Ishikawa (cell line): ENCODE results near the gene ARHGAP22.

Source experiments
- CEBPB ChIP-seq: IDR thresholded peaks from 2 replicates; pipeline ENCODE4 v1.6.1; 2012
- CREB1 ChIP-seq: IDR thresholded peaks from 2 replicates; pipeline ENCODE4 v1.6.1; 2012; ENCODE audit warnings: low read depth
- EGR1 ChIP-seq: IDR thresholded peaks from 2 replicates; pipeline ENCODE4 v1.6.1; 2012
- EP300 ChIP-seq: IDR thresholded peaks from 2 replicates; pipeline ENCODE4 v1.6.1; 2012; ENCODE audit warnings: borderline replicate concordance
- FOXM1 ChIP-seq: IDR thresholded peaks from 2 replicates; pipeline ENCODE4 v1.6.1; 2012; ENCODE audit warnings: low read depth, borderline replicate concordance
- MAX ChIP-seq: IDR thresholded peaks from 2 replicates; pipeline ENCODE4 v1.6.1; 2012
- NFIC ChIP-seq: IDR thresholded peaks from 2 replicates; pipeline ENCODE4 v1.6.1; 2012
- RAD21 ChIP-seq: IDR thresholded peaks from 2 replicates; pipeline ENCODE4 v1.6.1; 2012; ENCODE audit warnings: low read depth
- TAF1 ChIP-seq: IDR thresholded peaks from 2 replicates; pipeline ENCODE4 v1.6.1; 2012; ENCODE audit warnings: low read depth, mild to moderate bottlenecking
- TCF12 ChIP-seq: IDR thresholded peaks from 2 replicates; pipeline ENCODE4 v1.6.1; 2012; ENCODE audit warnings: low read depth
- TEAD4 ChIP-seq: IDR thresholded peaks from 2 replicates; pipeline ENCODE4 v1.6.1; 2012
- USF1 ChIP-seq: IDR thresholded peaks from 2 replicates; pipeline ENCODE4 v1.6.1; 2012
- YY1 ChIP-seq: IDR thresholded peaks from 2 replicates; pipeline ENCODE4 v1.6.1; 2012; ENCODE audit warnings: low read depth
- ZBTB7A ChIP-seq: IDR thresholded peaks from 2 replicates; pipeline ENCODE4 v1.6.1; 2012; ENCODE audit warnings: low read depth
- TF ChIP-seq, protein P1 (sequence below): IDR thresholded peaks from 2 replicates; pipeline ENCODE4 v1.6.1; 2012; ENCODE audit warnings: low read depth, mild to moderate bottlenecking

ARHGAP22 gene

GRCh38 chr10:48518986-48519385 is 85.9 kb downstream of the ARHGAP22 start:
- TF ChIP-seq CREB1 (no peak), USF1 (no peak), EP300 (no peak), TEAD4 (no peak), YY1 (no peak), CEBPB (no peak), FOXM1 (no peak), ZBTB7A (no peak), TAF1 (no peak), EGR1 (no peak), TCF12 (no peak), NFIC (no peak), MAX (no peak), RAD21 (no peak)
- TF ChIP-seq, protein P1, sequence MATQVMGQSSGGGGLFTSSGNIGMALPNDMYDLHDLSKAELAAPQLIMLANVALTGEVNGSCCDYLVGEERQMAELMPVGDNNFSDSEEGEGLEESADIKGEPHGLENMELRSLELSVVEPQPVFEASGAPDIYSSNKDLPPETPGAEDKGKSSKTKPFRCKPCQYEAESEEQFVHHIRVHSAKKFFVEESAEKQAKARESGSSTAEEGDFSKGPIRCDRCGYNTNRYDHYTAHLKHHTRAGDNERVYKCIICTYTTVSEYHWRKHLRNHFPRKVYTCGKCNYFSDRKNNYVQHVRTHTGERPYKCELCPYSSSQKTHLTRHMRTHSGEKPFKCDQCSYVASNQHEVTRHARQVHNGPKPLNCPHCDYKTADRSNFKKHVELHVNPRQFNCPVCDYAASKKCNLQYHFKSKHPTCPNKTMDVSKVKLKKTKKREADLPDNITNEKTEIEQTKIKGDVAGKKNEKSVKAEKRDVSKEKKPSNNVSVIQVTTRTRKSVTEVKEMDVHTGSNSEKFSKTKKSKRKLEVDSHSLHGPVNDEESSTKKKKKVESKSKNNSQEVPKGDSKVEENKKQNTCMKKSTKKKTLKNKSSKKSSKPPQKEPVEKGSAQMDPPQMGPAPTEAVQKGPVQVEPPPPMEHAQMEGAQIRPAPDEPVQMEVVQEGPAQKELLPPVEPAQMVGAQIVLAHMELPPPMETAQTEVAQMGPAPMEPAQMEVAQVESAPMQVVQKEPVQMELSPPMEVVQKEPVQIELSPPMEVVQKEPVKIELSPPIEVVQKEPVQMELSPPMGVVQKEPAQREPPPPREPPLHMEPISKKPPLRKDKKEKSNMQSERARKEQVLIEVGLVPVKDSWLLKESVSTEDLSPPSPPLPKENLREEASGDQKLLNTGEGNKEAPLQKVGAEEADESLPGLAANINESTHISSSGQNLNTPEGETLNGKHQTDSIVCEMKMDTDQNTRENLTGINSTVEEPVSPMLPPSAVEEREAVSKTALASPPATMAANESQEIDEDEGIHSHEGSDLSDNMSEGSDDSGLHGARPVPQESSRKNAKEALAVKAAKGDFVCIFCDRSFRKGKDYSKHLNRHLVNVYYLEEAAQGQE: no peak

DNA sequence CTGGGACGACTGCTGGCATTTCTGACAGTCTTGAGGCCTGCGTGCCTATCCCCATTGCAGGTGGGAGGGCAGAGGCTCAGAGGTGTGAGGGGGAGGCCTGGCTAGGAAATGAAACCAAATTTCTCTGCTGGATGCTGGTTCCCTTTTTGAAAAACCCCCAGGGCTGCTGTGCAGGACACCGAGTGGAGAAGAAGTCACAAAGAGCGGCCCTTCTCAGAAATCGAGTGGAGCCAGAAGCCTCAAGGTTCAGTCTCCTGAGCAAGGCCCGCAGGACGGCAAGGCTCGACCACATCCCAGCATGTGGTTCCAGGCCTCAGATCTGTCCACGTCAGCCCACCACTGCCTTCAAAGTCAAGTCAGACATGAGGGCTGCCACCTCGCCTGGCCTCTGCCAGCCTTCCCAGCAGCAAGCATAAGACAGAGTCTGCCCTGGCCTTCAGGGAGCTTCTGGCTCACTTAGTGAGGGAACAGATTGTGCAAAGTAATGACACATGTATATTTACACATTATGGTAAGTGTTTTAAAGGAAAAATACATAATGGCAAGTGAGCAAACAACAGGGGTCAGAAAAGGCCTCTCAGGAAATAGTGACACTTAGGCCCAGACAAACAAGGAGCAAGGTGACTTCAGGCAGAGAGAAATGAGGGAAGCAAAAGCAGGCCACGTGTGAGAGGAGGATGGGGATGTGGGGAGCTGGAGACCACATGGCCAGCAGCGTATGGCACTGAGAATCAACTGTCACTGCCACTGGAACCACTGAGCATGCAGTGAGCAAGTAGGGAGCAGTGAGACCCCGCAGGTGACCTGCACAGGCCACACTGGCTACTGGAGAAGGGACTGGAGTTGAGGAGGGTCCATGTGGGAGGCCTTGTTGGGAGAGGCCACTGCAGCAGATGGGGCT is 86.7 kb downstream of the ARHGAP22 start:
- no peak for TF ChIP-seq EP300
- TF ChIP-seq, protein P1: no peak

GRCh38 chr10:48517482-48517881 is 87.4 kb downstream of the ARHGAP22 start:
- TF ChIP-seq FOXM1: no peak
- TF ChIP-seq ZBTB7A: no peak
- TF ChIP-seq TCF12: no peak
- no peak for TF ChIP-seq CEBPB
- no peak for TF ChIP-seq NFIC
- TF ChIP-seq MAX: no peak
- TF ChIP-seq CREB1: no peak
- TF ChIP-seq EGR1: no peak
- no peak for TF ChIP-seq EP300
- no peak for TF ChIP-seq USF1
- no peak for TF ChIP-seq YY1
- no peak for TF ChIP-seq TEAD4
- TF ChIP-seq RAD21: no peak
- no peak for TF ChIP-seq TAF1
- TF ChIP-seq, protein P1: no peak

GRCh38 chr10:48516911-48517310 is 88.0 kb downstream of the ARHGAP22 start:
- TF ChIP-seq TAF1: no peak

GRCh38 chr10:48514916-48515315 is 90.0 kb downstream of the ARHGAP22 start:
- TF ChIP-seq RAD21: no peak
- TF ChIP-seq YY1: no peak
- TF ChIP-seq TAF1: no peak
- no peak for TF ChIP-seq FOXM1
- TF ChIP-seq EGR1: no peak
- no peak for TF ChIP-seq TEAD4
- TF ChIP-seq NFIC: no peak
- no peak for TF ChIP-seq EP300
- TF ChIP-seq MAX: no peak
- no peak for TF ChIP-seq CREB1
- TF ChIP-seq, protein P1: no peak
- no peak for TF ChIP-seq USF1
- TF ChIP-seq ZBTB7A: no peak
- no peak for TF ChIP-seq TCF12
- no peak for TF ChIP-seq CEBPB
